GM12892 (cell line): Measurements from ENCODE around the gene AFDN.

Experiments used
- POLR2A ChIP-seq: IDR thresholded peaks from 2 replicates; pipeline ENCODE4 v1.6.1; 2011; ENCODE audit warnings: low read depth, low read length, control low read depth
- POLR2AphosphoS5 ChIP-seq: IDR thresholded peaks from 2 replicates; pipeline ENCODE4 v1.6.1; 2011; ENCODE audit warnings: low read depth, low read length, control low read depth
- TAF1 ChIP-seq: IDR thresholded peaks from 2 replicates; pipeline ENCODE4 v1.6.1; 2011; ENCODE audit warnings: low read depth, mild to moderate bottlenecking, control low read depth, low read length, borderline replicate concordance

DNA sequence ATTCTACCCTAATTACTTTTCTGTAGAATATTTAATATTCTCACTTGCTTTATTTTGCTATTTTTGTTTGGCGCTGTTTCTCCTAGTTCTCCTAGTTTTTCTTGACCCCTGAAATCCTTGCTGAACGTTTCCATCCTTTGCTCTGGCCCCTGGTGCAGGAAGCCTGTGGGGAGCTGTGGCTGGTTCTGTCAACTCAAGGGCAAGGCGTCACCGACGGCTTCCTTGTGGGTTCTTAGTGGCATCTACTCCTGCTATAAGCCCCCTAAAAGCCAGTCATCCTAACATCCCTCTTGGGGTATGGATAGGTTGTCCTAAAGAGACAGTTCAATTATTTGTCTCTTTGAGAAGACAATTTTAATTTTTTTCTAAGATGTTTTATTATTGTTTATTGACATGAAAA lies 133.9 kb downstream of the AFDN start:
- no peak for TF ChIP-seq POLR2AphosphoS5
- TF ChIP-seq POLR2A = no peak
- TF ChIP-seq TAF1 = no peak
